Measurements from ENCODE around the gene DAZAP1.

The DAZAP1 gene

DNA sequence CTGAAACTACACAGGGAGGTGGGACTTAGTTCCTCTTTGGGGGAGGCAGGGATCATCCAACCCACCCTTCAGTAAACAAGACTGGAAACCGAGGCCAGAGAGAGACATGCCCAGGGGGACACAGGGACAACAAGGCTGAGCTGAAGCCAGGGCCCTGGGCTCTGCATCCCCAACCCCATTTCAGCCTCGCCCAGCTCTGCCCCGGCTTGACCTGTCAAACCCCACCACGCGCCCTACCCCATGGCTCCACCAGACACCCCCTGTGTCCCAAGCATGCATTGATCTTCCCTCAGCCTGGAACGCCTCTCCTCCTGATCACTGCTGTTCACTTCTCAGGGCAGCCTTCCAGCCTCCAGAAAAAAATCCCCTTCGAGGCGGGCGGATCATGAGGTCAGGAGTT lies 40.6 kb downstream of the DAZAP1 start:
- Histone ChIP-seq H3K4me3 (ENCODE audit: low read depth in 1 of 5, low read length in 5 of 5) (no peak overlapping the region), H3K27ac (ENCODE audit: low read depth, low read length) (no peak overlapping the region), H3K36me3 (ENCODE audit: control insufficient read depth in 5 of 5, insufficient read depth in 5 of 5, low read length in 5 of 5) (peaks cover 0 to 1% (median 0%) of the 10 kb centered on the region in 5 donors), H3K27me3 (ENCODE audit: control insufficient read depth in 5 of 5, insufficient read depth in 4 of 5, low read length in 5 of 5) (peaks cover 47 to 68% (median 59%) of the 10 kb centered on the region in 5 donors), H3K9me3 (ENCODE audit: control insufficient read depth in 5 of 5, low read length in 5 of 5) (no peaks in the 10 kb centered on the region), H3K9ac (ENCODE audit: low read length in 5 of 5) (no peak overlapping the region), H3K4me1 (ENCODE audit: control insufficient read depth in 5 of 5, insufficient read depth in 5 of 5, low read length in 5 of 5) (peaks cover under 1 to 26% (median 21%) of the 10 kb centered on the region in 5 donors)

DNA sequence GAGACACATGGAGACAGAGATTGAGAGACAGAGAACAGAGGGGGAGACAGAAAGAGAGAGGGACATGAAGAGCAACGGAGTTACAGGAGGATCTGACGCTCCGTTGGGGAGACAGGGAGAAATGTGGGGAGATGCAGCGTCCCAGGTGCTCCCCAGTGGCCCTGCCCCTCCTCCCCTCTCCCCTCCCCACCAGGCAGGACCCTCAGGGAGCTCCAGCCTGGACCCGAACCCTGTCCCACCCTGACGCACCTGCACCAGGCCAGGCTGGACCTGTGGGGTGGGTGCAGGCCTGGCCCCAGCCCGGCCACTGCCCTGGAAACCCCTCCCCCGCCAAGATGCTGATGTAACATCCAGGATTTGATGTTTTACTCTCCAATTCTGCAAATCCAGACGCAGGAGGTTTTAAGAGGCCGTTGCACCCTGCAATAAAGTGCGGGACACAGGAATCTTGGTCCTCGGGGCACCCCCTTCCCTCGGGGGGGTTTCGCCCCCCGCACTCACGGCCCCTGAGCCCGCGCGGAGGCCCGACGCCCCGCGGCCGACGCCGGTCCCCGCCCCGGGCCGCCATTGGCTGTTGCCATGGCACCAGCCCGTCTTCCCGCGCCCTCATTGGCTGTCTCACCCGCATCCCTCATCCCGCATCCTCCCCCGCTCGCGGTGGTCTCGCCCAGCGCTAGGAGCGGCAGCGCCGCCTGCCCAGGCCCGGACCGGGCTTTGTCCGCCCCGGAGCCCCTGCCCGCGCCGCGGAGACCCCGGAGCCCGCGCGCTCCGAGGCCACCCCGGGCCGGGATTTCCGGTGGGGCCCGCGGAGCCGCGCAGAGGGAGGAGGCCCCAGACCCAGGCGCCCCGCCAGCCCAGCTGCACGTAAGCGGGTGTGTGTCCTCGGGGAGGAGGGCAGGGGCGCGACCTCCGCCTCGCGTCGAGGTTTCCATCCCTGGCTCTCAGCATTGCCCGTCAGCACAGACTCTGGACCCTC lies 42.4 kb downstream of the DAZAP1 start, which contains the start of gene APC2:
APC2 (plus strand) TSS at position 655 of the 976 bp plus-strand sequence. CDS start 2,881 bp downstream, outside the sequence.
- Histone ChIP-seq H3K4me3 (ENCODE audit: low read depth in 1 of 5, low read length in 5 of 5) (no peak within 1 kb of the TSS), H3K9me3 (ENCODE audit: control insufficient read depth in 5 of 5, low read length in 5 of 5) (no peaks in the 10 kb centered on the region), H3K27me3 (ENCODE audit: control insufficient read depth in 5 of 5, insufficient read depth in 4 of 5, low read length in 5 of 5) (peaks cover 50 to 71% (median 63%) of the 10 kb centered on the region in 5 donors), H3K4me1 (ENCODE audit: control insufficient read depth in 5 of 5, insufficient read depth in 5 of 5, low read length in 5 of 5) (peaks cover 5 to 36% (median 30%) of the 10 kb centered on the region in 5 donors), H3K27ac (ENCODE audit: low read depth, low read length) (no peak within 1 kb of the TSS), H3K9ac (ENCODE audit: low read length in 5 of 5) (no peak within 1 kb of the TSS), H3K36me3 (ENCODE audit: control insufficient read depth in 5 of 5, insufficient read depth in 5 of 5, low read length in 5 of 5) (no peaks in the 10 kb centered on the region)

DNA sequence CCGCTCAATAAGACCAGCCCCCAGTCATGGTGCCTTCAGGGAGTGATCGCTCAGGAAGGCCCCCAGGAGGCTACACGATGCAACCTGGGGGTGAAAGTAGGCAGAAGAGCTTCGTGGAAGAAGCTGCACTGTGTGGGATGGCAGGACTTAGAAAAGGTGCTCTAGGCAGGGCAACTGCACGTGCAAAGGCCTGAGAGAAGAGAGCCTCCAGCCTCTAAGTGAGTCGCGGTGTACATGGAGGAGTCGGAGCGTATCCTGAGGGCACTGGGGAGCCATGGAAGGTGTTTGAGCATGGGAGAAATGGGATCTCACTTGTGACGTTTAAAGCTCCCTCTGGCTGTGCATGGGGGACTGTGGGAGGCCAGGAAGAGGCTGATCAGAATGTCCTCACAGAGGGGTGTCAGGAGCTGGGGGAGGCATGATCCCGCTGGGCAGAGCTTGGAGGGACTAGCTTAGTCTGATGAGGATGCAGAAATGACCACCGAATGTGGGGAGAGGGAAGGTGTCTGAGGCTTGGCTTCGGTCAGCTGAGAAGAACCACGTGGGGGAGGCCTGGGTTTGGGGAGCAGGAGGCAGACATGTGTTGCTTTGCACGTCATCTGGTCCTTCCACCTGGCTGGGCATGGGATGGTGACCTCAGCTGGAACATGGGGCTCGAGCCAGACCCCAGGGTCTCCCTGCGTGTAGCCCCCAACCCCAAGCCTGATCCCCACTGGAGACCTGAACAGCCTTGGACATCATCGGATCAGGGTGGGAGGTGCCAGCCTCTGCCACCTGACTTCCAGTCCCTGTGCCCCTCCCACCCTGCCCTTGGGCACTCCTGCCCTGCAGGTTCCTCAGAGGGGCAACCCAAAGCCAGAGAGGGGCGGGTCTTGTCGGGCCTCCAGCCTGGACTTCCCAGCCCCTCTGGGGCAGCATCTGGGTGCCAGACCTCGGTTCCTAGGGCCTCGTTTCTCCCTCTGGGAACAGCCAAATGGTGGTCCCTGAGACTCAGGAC lies 43.6 kb downstream of the DAZAP1 start:
- H3K4me3 ChIP-seq (ENCODE audit: low read depth in 1 of 5, low read length in 5 of 5), result no peak overlapping the region
- H3K27me3 ChIP-seq (ENCODE audit: control insufficient read depth in 5 of 5, insufficient read depth in 4 of 5, low read length in 5 of 5), result peaks cover 53 to 78% (median 70%) of the 10 kb centered on the region in 5 donors
- H3K9ac ChIP-seq (ENCODE audit: low read length in 5 of 5), result no peak overlapping the region
- no peaks in the 10 kb centered on the region for H3K9me3 ChIP-seq (ENCODE audit: control insufficient read depth in 5 of 5, low read length in 5 of 5)
- peaks cover 5 to 38% (median 31%) of the 10 kb centered on the region in 5 donors for H3K4me1 ChIP-seq (ENCODE audit: control insufficient read depth in 5 of 5, insufficient read depth in 5 of 5, low read length in 5 of 5)
- no peaks in the 10 kb centered on the region for H3K36me3 ChIP-seq (ENCODE audit: control insufficient read depth in 5 of 5, insufficient read depth in 5 of 5, low read length in 5 of 5)
- no peak overlapping the region for H3K27ac ChIP-seq (ENCODE audit: low read depth, low read length)

- peaks cover 61 to 75% (median 74%) of the 10 kb centered on the region in 5 donors for H3K27me3 ChIP-seq (ENCODE audit: control insufficient read depth in 5 of 5, insufficient read depth in 4 of 5, low read length in 5 of 5)
- no peak overlapping the region for H3K4me3 ChIP-seq (ENCODE audit: low read depth in 1 of 5, low read length in 5 of 5)
- no peak overlapping the region for H3K9ac ChIP-seq (ENCODE audit: low read length in 5 of 5)
- H3K9me3 ChIP-seq (ENCODE audit: control insufficient read depth in 5 of 5, low read length in 5 of 5), result no peaks in the 10 kb centered on the region
- no peak overlapping the region for H3K27ac ChIP-seq (ENCODE audit: low read depth, low read length)
- no peaks in the 10 kb centered on the region for H3K36me3 ChIP-seq (ENCODE audit: control insufficient read depth in 5 of 5, insufficient read depth in 5 of 5, low read length in 5 of 5)
- peaks cover 5 to 33% (median 29%) of the 10 kb centered on the region in 5 donors for H3K4me1 ChIP-seq (ENCODE audit: control insufficient read depth in 5 of 5, insufficient read depth in 5 of 5, low read length in 5 of 5)
Measured at GRCh38 chr19:1451916-1452801, 44.8 kb downstream of the DAZAP1 start.

GRCh38 chr19:1452802-1453524 lies 45.6 kb downstream of the DAZAP1 start:
- peaks cover 58 to 73% (median 72%) of the 10 kb centered on the region in 5 donors for H3K27me3 ChIP-seq (ENCODE audit: control insufficient read depth in 5 of 5, insufficient read depth in 4 of 5, low read length in 5 of 5)

GRCh38 chr19:1453525-1454364 lies 46.4 kb downstream of the DAZAP1 start:
- Histone ChIP-seq H3K9ac (ENCODE audit: low read length in 5 of 5) (no peak overlapping the region), H3K4me1 (ENCODE audit: control insufficient read depth in 5 of 5, insufficient read depth in 5 of 5, low read length in 5 of 5) (peaks cover 5 to 32% (median 29%) of the 10 kb centered on the region in 5 donors)

More at GRCh38 chr19:1452802-1453524, 45.6 kb downstream of the DAZAP1 start:
- Histone ChIP-seq H3K4me1 (ENCODE audit: control insufficient read depth in 5 of 5, insufficient read depth in 5 of 5, low read length in 5 of 5) (peaks cover 5 to 32% (median 29%) of the 10 kb centered on the region in 5 donors), H3K36me3 (ENCODE audit: control insufficient read depth in 5 of 5, insufficient read depth in 5 of 5, low read length in 5 of 5) (no peaks in the 10 kb centered on the region), H3K9me3 (ENCODE audit: control insufficient read depth in 5 of 5, low read length in 5 of 5) (no peaks in the 10 kb centered on the region), H3K9ac (ENCODE audit: low read length in 5 of 5) (no peak overlapping the region), H3K27ac (ENCODE audit: low read depth, low read length) (no peak overlapping the region), H3K4me3 (ENCODE audit: low read depth in 1 of 5, low read length in 5 of 5) (no peak overlapping the region)

GRCh38 chr19:1455002-1455335 lies 47.6 kb downstream of the DAZAP1 start:
- Histone ChIP-seq H3K4me1 (ENCODE audit: control insufficient read depth in 5 of 5, insufficient read depth in 5 of 5, low read length in 5 of 5) (peaks cover 5 to 32% (median 29%) of the 10 kb centered on the region in 5 donors), H3K9me3 (ENCODE audit: control insufficient read depth in 5 of 5, low read length in 5 of 5) (no peaks in the 10 kb centered on the region), H3K4me3 (ENCODE audit: low read depth in 1 of 5, low read length in 5 of 5) (no peak overlapping the region), H3K27me3 (ENCODE audit: control insufficient read depth in 5 of 5, insufficient read depth in 4 of 5, low read length in 5 of 5) (peaks cover 44 to 63% (median 59%) of the 10 kb centered on the region in 5 donors), H3K9ac (ENCODE audit: low read length in 5 of 5) (no peak overlapping the region), H3K27ac (ENCODE audit: low read depth, low read length) (no peak overlapping the region), H3K36me3 (ENCODE audit: control insufficient read depth in 5 of 5, insufficient read depth in 5 of 5, low read length in 5 of 5) (peaks cover 0 to 4% (median 0%) of the 10 kb centered on the region in 5 donors)

More at GRCh38 chr19:1453525-1454364, 46.4 kb downstream of the DAZAP1 start:
- Histone ChIP-seq H3K4me3 (ENCODE audit: low read depth in 1 of 5, low read length in 5 of 5) (peak overlapping the region in 1 of 5 donors; percentile 25), H3K9me3 (ENCODE audit: control insufficient read depth in 5 of 5, low read length in 5 of 5) (no peaks in the 10 kb centered on the region), H3K27me3 (ENCODE audit: control insufficient read depth in 5 of 5, insufficient read depth in 4 of 5, low read length in 5 of 5) (peaks cover 54 to 74% (median 71%) of the 10 kb centered on the region in 5 donors), H3K27ac (ENCODE audit: low read depth, low read length) (no peak overlapping the region), H3K36me3 (ENCODE audit: control insufficient read depth in 5 of 5, insufficient read depth in 5 of 5, low read length in 5 of 5) (no peaks in the 10 kb centered on the region)

Data from subcutaneous abdominal adipose tissue (tissue), 5 donors.